ENCODE results near the gene ZBTB16.

ZBTB16 gene

GRCh38 chr11:114252767-114253166 lies 193.3 kb downstream of the ZBTB16 start:
- no peaks in the 10 kb centered on the region for H3K27me3 ChIP-seq (ENCODE audit: low read depth)
- no peak overlapping the region for H3K4me3 ChIP-seq
- H3K36me3 ChIP-seq (replicated peaks), result no peaks in the 10 kb centered on the region
- no peak for DNase-seq (ENCODE audit: low spot score in 2 of 2)
- no peaks in the 10 kb centered on the region for H3K4me1 ChIP-seq
- no peaks in the 10 kb centered on the region for H3K9me3 ChIP-seq
- in situ Hi-C loops (cut with MboI; ENCODE audit: low sequenced_read_pairs), result no loop called here

- H3K36me3 ChIP-seq (replicated peaks), result no peaks in the 10 kb centered on the region
- H3K27me3 ChIP-seq (ENCODE audit: low read depth), result no peaks in the 10 kb centered on the region
- no peak overlapping the region for H3K4me3 ChIP-seq
- no peak for DNase-seq (ENCODE audit: low spot score in 2 of 2)
- in situ Hi-C loops (cut with MboI; ENCODE audit: low sequenced_read_pairs), result no loop called here
- H3K9me3 ChIP-seq, result no peaks in the 10 kb centered on the region
- no peaks in the 10 kb centered on the region for H3K4me1 ChIP-seq
Observed at GRCh38 chr11:114253771-114254170, 194.3 kb downstream of the ZBTB16 start.

GRCh38 chr11:114254571-114255146 lies 195.1 kb downstream of the ZBTB16 start:
- Histone ChIP-seq H3K27me3 (ENCODE audit: low read depth) (no peaks in the 10 kb centered on the region), H3K4me3 (no peak overlapping the region), H3K9me3 (no peaks in the 10 kb centered on the region), H3K36me3 (replicated peaks) (no peaks in the 10 kb centered on the region), H3K4me1 (no peaks in the 10 kb centered on the region)
- in situ Hi-C loops (cut with MboI; ENCODE audit: low sequenced_read_pairs), result no loop called here
- DNase-seq (ENCODE audit: low spot score in 2 of 2), result no peak

GRCh38 chr11:114255289-114255688 lies 195.8 kb downstream of the ZBTB16 start:
- no peaks in the 10 kb centered on the region for H3K4me1 ChIP-seq
- in situ Hi-C loops (cut with MboI; ENCODE audit: low sequenced_read_pairs), result no loop called here

GRCh38 chr11:114256176-114256966 lies 196.9 kb downstream of the ZBTB16 start:
- Histone ChIP-seq H3K9me3 (no peaks in the 10 kb centered on the region), H3K27me3 (ENCODE audit: low read depth) (peaks cover under 1% of the 10 kb centered on the region; the same call in 1 of the 2 replicates), H3K4me1 (no peaks in the 10 kb centered on the region), H3K36me3 (replicated peaks) (no peaks in the 10 kb centered on the region), H3K4me3 (no peak overlapping the region)
- DNase-seq (ENCODE audit: low spot score in 2 of 2), result no peak
- in situ Hi-C loops (cut with MboI; ENCODE audit: low sequenced_read_pairs), result no loop called here

More at GRCh38 chr11:114255289-114255688, 195.8 kb downstream of the ZBTB16 start:
- Histone ChIP-seq H3K36me3 (replicated peaks) (no peaks in the 10 kb centered on the region), H3K27me3 (ENCODE audit: low read depth) (no peaks in the 10 kb centered on the region), H3K4me3 (no peak overlapping the region), H3K9me3 (no peaks in the 10 kb centered on the region)
- no peak for DNase-seq (ENCODE audit: low spot score in 2 of 2)

- H3K4me3 ChIP-seq, result no peak overlapping the region
- peaks cover 4% of the 10 kb centered on the region; the same call in 1 of the 2 replicates for H3K27me3 ChIP-seq (ENCODE audit: low read depth)
- in situ Hi-C loops (cut with MboI; ENCODE audit: low sequenced_read_pairs), result no loop called here
- no peaks in the 10 kb centered on the region for H3K9me3 ChIP-seq
- DNase-seq (ENCODE audit: low spot score in 2 of 2), result no peak
- H3K36me3 ChIP-seq (replicated peaks), result no peaks in the 10 kb centered on the region
- no peaks in the 10 kb centered on the region for H3K4me1 ChIP-seq
Observed at GRCh38 chr11:114256967-114257286, 197.4 kb downstream of the ZBTB16 start.

DNA sequence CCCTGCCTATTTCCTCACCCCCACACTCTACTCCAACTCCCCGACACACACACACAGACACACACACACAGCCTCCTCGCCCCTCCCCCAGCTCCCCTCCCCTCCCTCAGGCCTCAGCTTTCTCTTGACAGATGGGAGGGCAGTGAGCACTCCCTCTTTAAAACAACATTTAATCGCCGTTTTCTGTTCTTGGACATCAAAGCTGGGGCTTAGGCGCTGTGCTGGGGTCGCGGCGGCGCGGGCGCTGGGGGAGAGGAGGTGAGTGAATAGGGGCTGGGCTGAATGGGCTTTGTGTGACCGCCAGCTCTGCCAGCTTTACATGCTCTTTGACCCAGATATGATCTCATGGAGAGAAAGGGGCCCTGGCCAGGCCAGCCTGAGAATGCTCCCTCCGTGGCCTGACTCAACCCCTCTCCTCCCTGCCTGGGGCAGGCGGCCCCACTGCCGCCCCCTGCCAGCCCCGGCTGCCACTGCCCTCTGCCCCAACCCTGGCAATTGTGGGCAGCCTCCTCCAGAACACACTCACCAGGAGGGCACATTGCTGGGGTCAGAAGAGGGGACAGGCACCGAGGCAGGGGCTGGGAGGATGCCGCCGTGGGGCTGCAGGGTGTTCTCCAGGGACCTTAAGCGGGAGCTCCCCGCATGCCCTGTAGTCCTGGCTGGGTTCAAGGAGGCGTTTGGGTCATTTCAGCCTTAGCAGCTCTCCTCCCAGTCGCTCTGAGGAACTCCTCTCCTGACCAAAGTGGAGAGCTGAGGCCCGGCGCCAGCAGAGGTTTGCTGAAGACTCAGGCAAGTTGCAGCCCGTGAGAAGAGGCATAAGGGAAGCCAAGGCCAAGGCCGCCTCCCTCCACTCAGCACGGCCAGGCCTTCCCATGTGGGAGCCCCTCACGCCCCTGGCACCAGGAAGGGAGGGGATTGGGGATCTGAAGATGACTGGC lies 198.4 kb downstream of the ZBTB16 start:
- Histone ChIP-seq H3K4me3 (no peak overlapping the region), H3K4me1 (no peaks in the 10 kb centered on the region), H3K9me3 (no peaks in the 10 kb centered on the region), H3K36me3 (replicated peaks) (no peaks in the 10 kb centered on the region), H3K27me3 (ENCODE audit: low read depth) (peaks cover 5% of the 10 kb centered on the region)
- in situ Hi-C loops (cut with MboI; ENCODE audit: low sequenced_read_pairs), result no loop called here
- no peak for DNase-seq (ENCODE audit: low spot score in 2 of 2)

GRCh38 chr11:114258696-114259095 lies 199.2 kb downstream of the ZBTB16 start:
- Histone ChIP-seq H3K4me1 (no peaks in the 10 kb centered on the region), H3K36me3 (replicated peaks) (no peaks in the 10 kb centered on the region), H3K9me3 (no peaks in the 10 kb centered on the region), H3K4me3 (no peak overlapping the region), H3K27me3 (ENCODE audit: low read depth) (peaks cover 10% of the 10 kb centered on the region)
- in situ Hi-C loops (cut with MboI; ENCODE audit: low sequenced_read_pairs), result no loop called here
- DNase-seq (ENCODE audit: low spot score in 2 of 2), result no peak

- Histone ChIP-seq H3K4me1 (no peaks in the 10 kb centered on the region), H3K9me3 (no peaks in the 10 kb centered on the region), H3K27me3 (ENCODE audit: low read depth) (peaks cover 10% of the 10 kb centered on the region), H3K36me3 (replicated peaks) (no peaks in the 10 kb centered on the region), H3K4me3 (no peak overlapping the region)
- no peak for DNase-seq (ENCODE audit: low spot score in 2 of 2)
- in situ Hi-C loops (cut with MboI; ENCODE audit: low sequenced_read_pairs), result no loop called here
Observed at GRCh38 chr11:114259124-114259526, 199.6 kb downstream of the ZBTB16 start.

DNA sequence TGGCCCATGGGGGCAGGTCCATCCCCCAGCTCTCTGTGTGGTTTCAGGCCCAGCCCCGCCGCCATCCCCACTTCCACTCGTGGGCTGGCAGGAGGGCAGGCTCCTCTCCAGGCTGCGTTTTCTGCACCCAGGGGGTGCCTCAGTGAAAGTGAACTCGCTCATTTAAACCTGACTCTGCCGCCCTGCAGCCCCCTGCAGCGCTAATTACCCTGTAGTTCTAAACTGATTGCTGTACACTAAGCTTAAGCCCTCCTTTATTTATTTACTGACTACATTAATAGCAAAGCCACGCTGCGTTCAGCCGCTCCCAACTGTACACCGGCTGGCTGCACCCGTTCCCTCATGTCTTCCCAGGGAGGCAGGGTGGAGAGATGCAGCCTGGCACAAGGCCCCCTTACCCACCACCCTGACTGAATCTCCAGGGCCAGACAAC lies 200.1 kb downstream of the ZBTB16 start:
- Histone ChIP-seq H3K4me3 (no peak overlapping the region), H3K27me3 (ENCODE audit: low read depth) (peaks cover 10% of the 10 kb centered on the region), H3K36me3 (replicated peaks) (no peaks in the 10 kb centered on the region), H3K4me1 (no peaks in the 10 kb centered on the region), H3K9me3 (no peaks in the 10 kb centered on the region)
- in situ Hi-C loops (cut with MboI; ENCODE audit: low sequenced_read_pairs), result no loop called here
- no peak for DNase-seq (ENCODE audit: low spot score in 2 of 2)

- Histone ChIP-seq H3K4me1 (no peaks in the 10 kb centered on the region), H3K36me3 (replicated peaks) (no peaks in the 10 kb centered on the region), H3K27me3 (ENCODE audit: low read depth) (peaks cover 10% of the 10 kb centered on the region), H3K9me3 (no peaks in the 10 kb centered on the region), H3K4me3 (no peak overlapping the region)
- in situ Hi-C loops (cut with MboI; ENCODE audit: low sequenced_read_pairs), result loop anchor here (5.0 kb wide), 2 partner anchors 268 to 363 kb away; no protein-coding TSS in a partner anchor
- DNase-seq (ENCODE audit: low spot score in 2 of 2), result no peak
Observed at GRCh38 chr11:114260077-114260476, 200.6 kb downstream of the ZBTB16 start.

DNA sequence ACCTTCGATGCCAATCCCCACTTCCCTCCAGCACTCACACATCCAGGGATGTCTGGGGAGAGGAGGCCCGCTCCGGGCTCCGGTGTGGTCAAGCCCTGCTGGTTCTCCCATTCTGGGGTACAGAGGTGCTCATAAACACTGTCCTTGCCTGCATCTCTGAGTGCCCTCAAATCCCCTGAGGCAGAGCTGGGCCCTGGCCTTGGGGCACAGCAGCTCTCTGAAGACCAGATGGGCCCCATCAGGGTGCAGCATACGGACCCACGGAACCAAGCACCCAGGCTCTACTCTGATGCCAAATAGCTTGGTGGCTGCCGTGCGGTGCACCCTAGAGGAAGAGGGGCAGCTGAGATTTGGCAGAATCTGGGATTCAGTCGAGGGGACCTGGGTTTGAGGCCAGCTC lies 201.0 kb downstream of the ZBTB16 start:
- Histone ChIP-seq H3K9me3 (no peaks in the 10 kb centered on the region), H3K4me3 (no peak overlapping the region), H3K36me3 (replicated peaks) (no peaks in the 10 kb centered on the region), H3K4me1 (no peaks in the 10 kb centered on the region), H3K27me3 (ENCODE audit: low read depth) (peaks cover 10% of the 10 kb centered on the region)
- in situ Hi-C loops (cut with MboI; ENCODE audit: low sequenced_read_pairs), result loop anchor here (5.0 kb wide), 2 partner anchors 268 to 363 kb away; no protein-coding TSS in a partner anchor
- no peak for DNase-seq (ENCODE audit: low spot score in 2 of 2)

DNA sequence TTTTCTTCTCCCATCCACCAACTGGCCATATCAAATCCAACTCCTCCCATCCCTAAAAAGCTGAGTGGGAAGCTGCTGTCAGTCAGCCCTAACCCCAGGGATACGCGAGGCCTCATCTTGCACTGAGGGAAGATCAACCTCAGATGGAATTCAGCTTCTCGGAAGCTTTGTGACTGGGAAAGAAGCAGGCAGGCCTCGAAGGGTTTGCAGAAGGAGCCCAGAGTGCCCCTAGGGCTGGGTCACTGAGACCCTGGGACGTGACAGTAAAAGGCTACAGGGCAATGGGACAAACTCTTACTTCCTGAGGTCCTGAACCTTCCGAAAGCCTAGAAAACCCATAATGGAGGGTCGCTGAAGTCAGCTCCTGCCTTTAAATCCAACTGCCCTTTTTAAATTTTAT lies 202.3 kb downstream of the ZBTB16 start:
- in situ Hi-C loops (cut with MboI; ENCODE audit: low sequenced_read_pairs), result loop anchor here (5.0 kb wide), 2 partner anchors 269 to 364 kb away; no protein-coding TSS in a partner anchor
- no peak overlapping the region for H3K4me3 ChIP-seq
- H3K36me3 ChIP-seq (replicated peaks), result no peaks in the 10 kb centered on the region
- no peak for DNase-seq (ENCODE audit: low spot score in 2 of 2)
- peaks cover 10% of the 10 kb centered on the region for H3K27me3 ChIP-seq (ENCODE audit: low read depth)
- no peaks in the 10 kb centered on the region for H3K4me1 ChIP-seq
- H3K9me3 ChIP-seq, result no peaks in the 10 kb centered on the region

Measured in HAP-1 (cell line).